LNCAP (cell line): ENCODE data around the gene CD34.

ENCODE experiments used
- CTCF ChIP-seq: fragments of 450-650 bp; IDR thresholded peaks from 2 replicates; pipeline ENCODE4 v1.5.1; 2017; ENCODE audit warnings: mild to moderate bottlenecking

The CD34 gene

GRCh38 chr1:207910591-207911354 lies at the start of gene CD34:
Gene CD34 (minus strand): TSS chr1:207911125. CDS start chr1:207911080, 45 bp downstream.
- TF ChIP-seq CTCF: no peak

- TF ChIP-seq CTCF: no peak
Measured at GRCh38 chr1:207960346-207960745, 49.4 kb upstream of the CD34 start.

GRCh38 chr1:207959910-207960309 lies 49.0 kb upstream of the CD34 start:
- TF ChIP-seq CTCF: no peak

- TF ChIP-seq CTCF: no peak
Measured at GRCh38 chr1:207959141-207959825, 48.4 kb upstream of the CD34 start.

- no peak for TF ChIP-seq CTCF
Measured at GRCh38 chr1:207958376-207959139, 47.6 kb upstream of the CD34 start.

GRCh38 chr1:207956986-207957385 lies 46.1 kb upstream of the CD34 start:
- no peak for TF ChIP-seq CTCF

- TF ChIP-seq CTCF: no peak
Measured at GRCh38 chr1:207954104-207954503, 43.2 kb upstream of the CD34 start.
